Measurements from ENCODE around the gene ADD2. TPM values are rescaled to one million over a fixed set of nuclear protein-coding genes. Genes with fewer than 3 reads are reported as not detected.

ADD2 gene
- total RNA-seq, 1 experiment from 2014 or later, result 124 TPM

DNA sequence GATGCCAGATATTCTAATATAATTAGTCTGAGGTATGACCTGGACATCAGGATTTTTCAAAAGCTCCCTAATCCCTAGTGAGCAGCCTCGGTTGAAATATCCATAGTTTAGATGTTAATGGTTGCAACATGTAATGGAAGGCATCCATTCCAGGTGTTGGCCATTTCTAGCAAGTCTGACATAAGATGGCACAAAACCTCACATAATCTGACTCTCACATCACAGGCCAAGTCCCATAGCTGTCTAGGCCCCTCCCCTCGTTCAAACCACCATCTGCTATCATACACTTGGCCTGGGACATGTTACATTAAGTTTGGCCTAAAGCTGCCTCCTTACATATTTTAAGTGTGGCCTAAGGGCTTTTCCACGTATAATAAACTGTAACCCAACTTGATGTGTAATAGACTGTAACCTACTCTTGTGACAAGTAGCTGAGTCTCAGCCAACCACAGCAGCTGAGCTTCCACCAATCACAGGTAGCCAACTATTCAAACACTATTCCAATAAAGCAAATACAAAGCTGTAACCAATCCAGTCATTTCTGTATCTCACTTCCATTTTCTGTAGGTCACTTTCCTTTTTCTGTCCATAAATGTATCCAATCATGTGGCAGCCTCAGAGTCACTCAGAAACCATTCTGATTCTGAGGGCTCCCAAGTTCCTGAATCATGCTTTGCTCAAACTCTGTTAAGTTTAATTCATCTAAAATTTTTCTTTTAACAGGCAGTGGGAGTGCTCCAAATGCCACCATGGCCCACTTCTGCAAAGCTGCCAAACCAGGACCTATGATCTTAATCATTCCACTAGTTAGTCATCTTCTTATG lies 59.4 kb downstream of the ADD2 start:
- no peak overlapping the region for H2BK20ac ChIP-seq (ENCODE audit: low read depth, low read length, poor library complexity, severe bottlenecking)
- no peak overlapping the region for H3K4ac ChIP-seq (ENCODE audit: low read depth, low read length)
- no peak overlapping the region for H2BK5ac ChIP-seq (ENCODE audit: insufficient read length, low read length)
- Mint-ChIP-seq H3K36me3 (ENCODE audit: insufficient read depth in 1 of 3, low read depth in 3 of 3) (peaks cover 52 to 82% (median 61%) of the 10 kb centered on the region in 3 experiments), H3K27me3 (ENCODE audit: low read depth) (no peaks in the 10 kb centered on the region), H3K27ac (no peak overlapping the region; a peak in 1 of 7 replicates), H3K9me3 (no peaks in the 10 kb centered on the region), H3K4me3 (no peak overlapping the region), H3K4me1 (peaks cover 27 to 34% of the 10 kb centered on the region in 2 experiments)
- H3K56ac ChIP-seq (ENCODE audit: insufficient read length, low read depth, low read length), result no peak overlapping the region
- no peak for DNase-seq
- H3K4me1 ChIP-seq (ENCODE audit: insufficient read depth, low read length), result peaks cover 10% of the 10 kb centered on the region; the same call in 1 of the 2 replicates
- no peaks in the 10 kb centered on the region for H3K27me3 ChIP-seq (ENCODE audit: insufficient read depth, low read length)
- H3K23me2 ChIP-seq (ENCODE audit: insufficient read length, low read depth, low read length, poor library complexity, severe bottlenecking), result no peaks in the 10 kb centered on the region
- H3T11ph ChIP-seq (ENCODE audit: low read length), result no peak overlapping the region
- no peaks in the 10 kb centered on the region for H3K9me3 ChIP-seq (ENCODE audit: control insufficient read depth, low read depth, low read length)
- no peaks in the 10 kb centered on the region for H3K79me1 ChIP-seq (ENCODE audit: insufficient read depth, low read depth, low read length, poor library complexity, severe bottlenecking)
- peaks cover 3% of the 10 kb centered on the region for H4K20me1 ChIP-seq (ENCODE audit: control insufficient read depth, insufficient read depth, insufficient read length)
- H4K5ac ChIP-seq (ENCODE audit: insufficient read length, low read depth, low read length), result no peak overlapping the region
- no peak overlapping the region for H4K8ac ChIP-seq (replicated peaks; ENCODE audit: insufficient read length, low read depth, low read length)
- no peak overlapping the region for H2AK5ac ChIP-seq (ENCODE audit: insufficient read length, low read length)
- no CpG with 5 or more reads among the region's 3 CpGs for WGBS (ENCODE audit: extremely low coverage, insufficient read length, low lambda C conversion rate)
- H3K4me2 ChIP-seq (ENCODE audit: insufficient read depth, insufficient read length, low read length), result no peak overlapping the region
- H4K91ac ChIP-seq (ENCODE audit: insufficient read length, low read depth, low read length), result no peak overlapping the region
- H3K9ac ChIP-seq (ENCODE audit: extremely low read depth, insufficient read length, low read length), result no peak overlapping the region
- H2BK15ac ChIP-seq (ENCODE audit: low read depth, low read length), result no peak overlapping the region
- no peak overlapping the region for H2BK12ac ChIP-seq (ENCODE audit: insufficient read length, low read depth, low read length)
- no peak overlapping the region for H3K18ac ChIP-seq (ENCODE audit: insufficient read length, low read depth, low read length)
- H3K23ac ChIP-seq (ENCODE audit: insufficient read length, low read depth, low read length), result no peak overlapping the region
- peaks cover 3% of the 10 kb centered on the region; the same call in 1 of the 2 replicates for H3K79me2 ChIP-seq (ENCODE audit: insufficient read depth, low read length)
- H2BK120ac ChIP-seq (ENCODE audit: low read depth, low read length, poor library complexity, severe bottlenecking), result no peak overlapping the region
- no peak for TF ChIP-seq CTCF (conservative IDR thresholded peaks at IDR 0.05)
- no peak overlapping the region for H3K14ac ChIP-seq (ENCODE audit: insufficient read depth, low read length)
- H2AFZ ChIP-seq (ENCODE audit: low read length), result no peak overlapping the region
- H3K27ac ChIP-seq (ENCODE audit: insufficient read length, low read depth, low read length), result no peak overlapping the region

Data from H9 (cell line).